Fibroblast of lung (primary cell): ENCODE data around the gene IGF1R. TPM values are rescaled to one million over a fixed set of nuclear protein-coding genes. Genes with fewer than 3 reads are reported as not detected.

Experiments used
- DNase-seq, 2 donors: peaks; one replicate each; pipeline versions ENCODE4 v3.0.0 to v3.0.0-alpha.2; 2010; ENCODE audit warnings: low read depth in 2 of 2
- H2AFZ ChIP-seq: 2 replicates; pipeline ENCODE4 v1.5.1; 2012; ENCODE audit warnings: low read length, control low read depth, inconsistent platforms
- H3K27ac ChIP-seq: 2 replicates; pipeline ENCODE4 v1.5.1; 2011; ENCODE audit warnings: low read length, control low read depth; ENCODE audit not compliant: insufficient read depth
- H3K27me3 ChIP-seq: 2 replicates; pipeline ENCODE4 v1.5.1; 2011; ENCODE audit warnings: mild to moderate bottlenecking, low read length; ENCODE audit not compliant: control insufficient read depth, insufficient read depth
- H3K36me3 ChIP-seq: 2 replicates; pipeline ENCODE4 v1.5.1; 2011; ENCODE audit warnings: low read length; ENCODE audit not compliant: control insufficient read depth, insufficient read depth
- H3K4me1 ChIP-seq: 2 replicates; pipeline ENCODE4 v1.5.1; 2011; ENCODE audit warnings: low read length; ENCODE audit not compliant: control insufficient read depth, insufficient read depth; ENCODE audit errors: extremely low read depth
- H3K4me2 ChIP-seq: 2 replicates; pipeline ENCODE4 v1.5.1; 2011; ENCODE audit warnings: low read length, control low read depth; ENCODE audit not compliant: insufficient read depth; ENCODE audit errors: extremely low read depth
- H3K4me3 ChIP-seq, 4 experiments: fragments of 200-600 bp in 1 of 4; sonication (generic) in 1 of 4; replicated peaks in 1 of 4; 2 replicates each; pipeline ENCODE4 v1.5.1; 2011 to 2016; ENCODE audit warnings: low read length in 4 of 4, low read depth in 3 of 4, mild to moderate bottlenecking in 3 of 4, control low read depth in 2 of 4, inconsistent platforms in 1 of 4, mixed read lengths in 1 of 4; ENCODE audit not compliant: insufficient read depth in 1 of 4; ENCODE audit errors: control extremely low read depth in 1 of 4
- H3K79me2 ChIP-seq: 2 replicates; pipeline ENCODE4 v1.5.1; 2012; ENCODE audit warnings: mild to moderate bottlenecking, low read length, inconsistent platforms; ENCODE audit not compliant: control insufficient read depth, insufficient read depth
- H3K9ac ChIP-seq: 2 replicates; pipeline ENCODE4 v1.5.1; 2011; ENCODE audit warnings: mild to moderate bottlenecking, low read length, control low read depth; ENCODE audit not compliant: insufficient read depth
- H3K9me3 ChIP-seq: 2 replicates; pipeline ENCODE4 v1.5.1; 2012; ENCODE audit warnings: low read depth, low read length; ENCODE audit not compliant: control insufficient read depth, insufficient read depth
- H4K20me1 ChIP-seq: 2 replicates; pipeline ENCODE4 v1.5.1; 2011; ENCODE audit warnings: low read length; ENCODE audit not compliant: control insufficient read depth, insufficient read depth; ENCODE audit errors: extremely low read depth
- CTCF ChIP-seq, 2 donors: IDR thresholded peaks in 1 of 2; conservative IDR thresholded peaks in 1 of 2; 1 replicate in 1 of 2; 2 replicates in 1 of 2; pipeline ENCODE4 v1.5.1; 2011 to 2012; ENCODE audit warnings: low read length in 2 of 2, control low read depth in 1 of 2, inconsistent platforms in 1 of 2, low read depth in 1 of 2, mild to moderate bottlenecking in 1 of 2
- EZH2 ChIP-seq: IDR thresholded peaks from 2 replicates; pipeline ENCODE4 v1.5.1; 2012; ENCODE audit warnings: low read length, control low read depth, mild to moderate bottlenecking; ENCODE audit errors: missing control alignments
- polyA plus RNA-seq, 2 donors: library from polyadenylated mRNA; depleted of rRNA in 1 of 2; stranded (reverse) in 1 of 2; unstranded in 1 of 2; fragments of >200 nt; gene quantifications; 2 replicates each; pipeline ENCODE4 v1.2.1, GENCODE V29; 2011 to 2012; ENCODE audit warnings: missing spikeins in 1 of 2
- total RNA-seq: library from RNA; depleted of rRNA; stranded (reverse); fragments of >200 nt; gene quantifications from 2 replicates; pipeline ENCODE4 v1.2.1, GENCODE V29; 2014

IGF1R gene
- total and polyA plus RNA-seq, 2 donors (not counting 1 experiment from before 2014, with no cell fraction given), result 14.6 to 28.6 TPM

- Histone ChIP-seq H3K4me1 (peaks cover 29% of the 10 kb centered on the region), H3K9me3 (no peaks in the 10 kb centered on the region), H3K4me3 (no peak overlapping the region), H3K36me3 (peaks cover 13% of the 10 kb centered on the region), H3K27me3 (no peaks in the 10 kb centered on the region), H2AFZ (no peak overlapping the region), H3K27ac (no peak overlapping the region), H3K79me2 (no peaks in the 10 kb centered on the region), H4K20me1 (no peaks in the 10 kb centered on the region), H3K4me2 (no peak overlapping the region), H3K9ac (no peak overlapping the region)
- TF ChIP-seq CTCF (conservative IDR thresholded peaks at IDR 0.05 in 1 of 2, IDR thresholded peaks at IDR 0.05 in 1 of 2; ENCODE audit: low read depth in 1 of 2, low read length in 2 of 2) (no peak), EZH2 (no peak)
- no peak for DNase-seq
Measured at GRCh38 chr15:98955961-98956723, 307.8 kb downstream of the IGF1R start.

DNA sequence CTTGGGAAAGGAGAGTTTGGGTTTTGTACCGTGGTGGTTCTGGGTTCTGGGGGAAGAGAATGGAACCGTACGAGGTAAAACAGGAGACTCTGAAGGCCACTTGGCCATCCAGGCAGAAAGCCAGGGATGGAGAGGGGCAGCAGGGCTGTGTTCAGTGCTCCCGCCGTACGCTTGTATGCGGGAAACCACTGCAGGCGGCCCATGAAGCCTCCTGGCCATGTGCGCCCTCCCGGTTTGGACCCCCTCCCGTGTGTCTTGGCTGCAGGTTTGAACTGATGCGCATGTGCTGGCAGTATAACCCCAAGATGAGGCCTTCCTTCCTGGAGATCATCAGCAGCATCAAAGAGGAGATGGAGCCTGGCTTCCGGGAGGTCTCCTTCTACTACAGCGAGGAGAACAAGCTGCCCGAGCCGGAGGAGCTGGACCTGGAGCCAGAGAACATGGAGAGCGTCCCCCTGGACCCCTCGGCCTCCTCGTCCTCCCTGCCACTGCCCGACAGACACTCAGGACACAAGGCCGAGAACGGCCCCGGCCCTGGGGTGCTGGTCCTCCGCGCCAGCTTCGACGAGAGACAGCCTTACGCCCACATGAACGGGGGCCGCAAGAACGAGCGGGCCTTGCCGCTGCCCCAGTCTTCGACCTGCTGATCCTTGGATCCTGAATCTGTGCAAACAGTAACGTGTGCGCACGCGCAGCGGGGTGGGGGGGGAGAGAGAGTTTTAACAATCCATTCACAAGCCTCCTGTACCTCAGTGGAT, 308.6 kb downstream of the IGF1R start:
- no peaks in the 10 kb centered on the region for H4K20me1 ChIP-seq
- H3K4me2 ChIP-seq, result no peak overlapping the region
- H3K9ac ChIP-seq, result no peak overlapping the region
- no peak overlapping the region for H3K4me3 ChIP-seq
- TF ChIP-seq EZH2, result no peak
- no peak for TF ChIP-seq CTCF (conservative IDR thresholded peaks at IDR 0.05 in 1 of 2, IDR thresholded peaks at IDR 0.05 in 1 of 2; ENCODE audit: low read depth in 1 of 2, low read length in 2 of 2)
- H3K4me1 ChIP-seq, result peaks cover 28% of the 10 kb centered on the region
- peaks cover 17% of the 10 kb centered on the region for H3K36me3 ChIP-seq
- H3K79me2 ChIP-seq, result no peaks in the 10 kb centered on the region
- no peak overlapping the region for H2AFZ ChIP-seq
- no peaks in the 10 kb centered on the region for H3K27me3 ChIP-seq
- H3K9me3 ChIP-seq, result peaks cover 5% of the 10 kb centered on the region
- no peak overlapping the region for H3K27ac ChIP-seq
- no peak for DNase-seq

- H3K9ac ChIP-seq, result no peak overlapping the region
- no peak for TF ChIP-seq CTCF (conservative IDR thresholded peaks at IDR 0.05 in 1 of 2, IDR thresholded peaks at IDR 0.05 in 1 of 2; ENCODE audit: low read depth in 1 of 2, low read length in 2 of 2)
- TF ChIP-seq EZH2, result no peak
- H3K4me3 ChIP-seq, result no peak overlapping the region
- H3K4me1 ChIP-seq, result peaks cover 24% of the 10 kb centered on the region
- H4K20me1 ChIP-seq, result no peaks in the 10 kb centered on the region
- peaks cover 15% of the 10 kb centered on the region for H3K36me3 ChIP-seq
- H3K79me2 ChIP-seq, result no peaks in the 10 kb centered on the region
- no peaks in the 10 kb centered on the region for H3K27me3 ChIP-seq
- no peak overlapping the region for H3K27ac ChIP-seq
- H3K4me2 ChIP-seq, result no peak overlapping the region
- DNase-seq, result no peak
- peaks cover 6% of the 10 kb centered on the region for H3K9me3 ChIP-seq
- no peak overlapping the region for H2AFZ ChIP-seq
Measured at GRCh38 chr15:98957655-98958054, 309.3 kb downstream of the IGF1R start.
